ENCODE results near the gene IL15RA.

IL15RA gene

GRCh38 chr10:5941579-5941978, 35.8 kb downstream of the IL15RA start:
- no peak overlapping the region for H3K27ac ChIP-seq (replicated peaks)
- TF ChIP-seq GABPA (IDR thresholded peaks at IDR 0.05; ENCODE audit: low read depth) (no peak), CTCF (IDR thresholded peaks at IDR 0.05; ENCODE audit: insufficient read depth, low read length) (no peak), SPI1 (IDR thresholded peaks at IDR 0.05; ENCODE audit: borderline replicate concordance, low read depth) (no peak), POLR2AphosphoS5 (IDR thresholded peaks at IDR 0.05; ENCODE audit: low read depth) (no peak)
- TF ChIP-seq, protein P1, sequence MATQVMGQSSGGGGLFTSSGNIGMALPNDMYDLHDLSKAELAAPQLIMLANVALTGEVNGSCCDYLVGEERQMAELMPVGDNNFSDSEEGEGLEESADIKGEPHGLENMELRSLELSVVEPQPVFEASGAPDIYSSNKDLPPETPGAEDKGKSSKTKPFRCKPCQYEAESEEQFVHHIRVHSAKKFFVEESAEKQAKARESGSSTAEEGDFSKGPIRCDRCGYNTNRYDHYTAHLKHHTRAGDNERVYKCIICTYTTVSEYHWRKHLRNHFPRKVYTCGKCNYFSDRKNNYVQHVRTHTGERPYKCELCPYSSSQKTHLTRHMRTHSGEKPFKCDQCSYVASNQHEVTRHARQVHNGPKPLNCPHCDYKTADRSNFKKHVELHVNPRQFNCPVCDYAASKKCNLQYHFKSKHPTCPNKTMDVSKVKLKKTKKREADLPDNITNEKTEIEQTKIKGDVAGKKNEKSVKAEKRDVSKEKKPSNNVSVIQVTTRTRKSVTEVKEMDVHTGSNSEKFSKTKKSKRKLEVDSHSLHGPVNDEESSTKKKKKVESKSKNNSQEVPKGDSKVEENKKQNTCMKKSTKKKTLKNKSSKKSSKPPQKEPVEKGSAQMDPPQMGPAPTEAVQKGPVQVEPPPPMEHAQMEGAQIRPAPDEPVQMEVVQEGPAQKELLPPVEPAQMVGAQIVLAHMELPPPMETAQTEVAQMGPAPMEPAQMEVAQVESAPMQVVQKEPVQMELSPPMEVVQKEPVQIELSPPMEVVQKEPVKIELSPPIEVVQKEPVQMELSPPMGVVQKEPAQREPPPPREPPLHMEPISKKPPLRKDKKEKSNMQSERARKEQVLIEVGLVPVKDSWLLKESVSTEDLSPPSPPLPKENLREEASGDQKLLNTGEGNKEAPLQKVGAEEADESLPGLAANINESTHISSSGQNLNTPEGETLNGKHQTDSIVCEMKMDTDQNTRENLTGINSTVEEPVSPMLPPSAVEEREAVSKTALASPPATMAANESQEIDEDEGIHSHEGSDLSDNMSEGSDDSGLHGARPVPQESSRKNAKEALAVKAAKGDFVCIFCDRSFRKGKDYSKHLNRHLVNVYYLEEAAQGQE (IDR thresholded peaks at IDR 0.05; ENCODE audit: insufficient replicate concordance, low read depth) = no peak
- DNase-seq (ENCODE audit: low read depth in 1 of 2, low spot score in 1 of 2) = no peak
- no peaks in the 10 kb centered on the region for H3K27me3 ChIP-seq (ENCODE audit: insufficient read depth, poor library complexity, severe bottlenecking)
- H3K4me3 ChIP-seq (replicated peaks; ENCODE audit: insufficient read depth, low read length) = no peak overlapping the region

GRCh38 chr10:5940807-5941218, 36.5 kb downstream of the IL15RA start:
- no peak overlapping the region for H3K27ac ChIP-seq (replicated peaks)
- DNase-seq (ENCODE audit: low read depth in 1 of 2, low spot score in 1 of 2) = no peak
- TF ChIP-seq SPI1 (IDR thresholded peaks at IDR 0.05; ENCODE audit: borderline replicate concordance, low read depth) (no peak), CTCF (IDR thresholded peaks at IDR 0.05; ENCODE audit: insufficient read depth, low read length) (no peak), GABPA (IDR thresholded peaks at IDR 0.05; ENCODE audit: low read depth) (no peak), POLR2AphosphoS5 (IDR thresholded peaks at IDR 0.05; ENCODE audit: low read depth) (no peak)
- TF ChIP-seq, protein P1 (IDR thresholded peaks at IDR 0.05; ENCODE audit: insufficient replicate concordance, low read depth) = no peak

DNA sequence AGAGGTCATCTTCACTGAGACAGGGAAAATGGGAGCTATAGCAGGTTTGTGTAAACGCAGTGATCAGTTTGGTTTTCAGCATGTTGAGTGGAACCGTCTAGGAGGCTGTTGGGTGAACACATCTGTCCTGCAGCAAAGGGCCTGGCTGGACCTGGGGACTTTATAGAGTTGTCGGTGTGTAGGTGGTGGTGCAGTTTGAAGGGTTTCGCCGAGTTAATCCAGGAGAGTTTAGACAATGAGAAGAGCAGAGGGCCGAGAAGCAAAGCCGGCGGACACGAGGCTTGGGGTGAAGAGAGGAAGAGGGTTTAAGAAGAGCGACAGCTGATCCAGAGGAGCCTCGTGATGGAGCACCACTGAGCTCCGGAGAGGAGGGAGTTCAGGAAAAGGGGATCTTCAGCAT, 39.1 kb downstream of the IL15RA start:
- Histone ChIP-seq H3K4me3 (replicated peaks; ENCODE audit: insufficient read depth, low read length) (no peak overlapping the region), H3K27me3 (ENCODE audit: insufficient read depth, poor library complexity, severe bottlenecking) (no peaks in the 10 kb centered on the region), H3K27ac (replicated peaks) (no peak overlapping the region)
- TF ChIP-seq CTCF (IDR thresholded peaks at IDR 0.05; ENCODE audit: insufficient read depth, low read length) = no peak
- TF ChIP-seq SPI1 (IDR thresholded peaks at IDR 0.05; ENCODE audit: borderline replicate concordance, low read depth) = no peak
- TF ChIP-seq, protein P1 (IDR thresholded peaks at IDR 0.05; ENCODE audit: insufficient replicate concordance, low read depth) = no peak
- TF ChIP-seq GABPA (IDR thresholded peaks at IDR 0.05; ENCODE audit: low read depth) = no peak
- no peak for TF ChIP-seq POLR2AphosphoS5 (IDR thresholded peaks at IDR 0.05; ENCODE audit: low read depth)
- no peak for DNase-seq (ENCODE audit: low read depth in 1 of 2, low spot score in 1 of 2)

More at GRCh38 chr10:5940807-5941218, 36.5 kb downstream of the IL15RA start:
- Histone ChIP-seq H3K4me3 (replicated peaks; ENCODE audit: insufficient read depth, low read length) (no peak overlapping the region), H3K27me3 (ENCODE audit: insufficient read depth, poor library complexity, severe bottlenecking) (no peaks in the 10 kb centered on the region)
